A172 (cell line): ENCODE data around the gene GPX4. TPM values are rescaled to one million over a fixed set of nuclear protein-coding genes. Genes with fewer than 3 reads are reported as not detected.
A peak's percentile ranks its signal among the peaks of the same experiment; 100 is the strongest.

Experiments
- DNase-seq: peaks from one replicate; pipeline ENCODE4 v3.0.0-alpha.2; 2015; ENCODE audit warnings: low spot score
- total RNA-seq: library from RNA; depleted of rRNA; stranded (reverse); fragments of >200 nt; shearing (Covaris generic); gene quantifications from 2 replicates; pipeline ENCODE4 v1.2.3, GENCODE V29; 2014

GPX4 gene
- total RNA-seq, 1 experiment from 2014 or later, result 323 TPM

- DNase-seq, result peak; percentile 98
Measured at GRCh38 chr19:1102407-1103131, 1.2 kb upstream of the GPX4 start.

- DNase-seq, result no peak
Measured at GRCh38 chr19:1103132-1103707, 574 bp upstream of the GPX4 start.

- no peak for DNase-seq
Measured at GRCh38 chr19:1104311-1105007, 665 bp downstream of the GPX4 start.

GRCh38 chr19:1105008-1105872 is 1.4 kb downstream of the GPX4 start:
- DNase-seq, result no peak

- DNase-seq, result no peak
Measured at GRCh38 chr19:1105873-1106840, 2.4 kb downstream of the GPX4 start.

GRCh38 chr19:1106841-1107660 is 3.3 kb downstream of the GPX4 start:
- peak; percentile 63 for DNase-seq

- no peak for DNase-seq
Measured at GRCh38 chr19:1107661-1108261, 4.0 kb downstream of the GPX4 start.

- DNase-seq, result no peak
Measured at GRCh38 chr19:1108291-1109031, 4.7 kb downstream of the GPX4 start.

- no peak for DNase-seq
Measured at GRCh38 chr19:1109032-1109551, 5.3 kb downstream of the GPX4 start.

- no peak for DNase-seq
Measured at GRCh38 chr19:1109697-1110671, 6.2 kb downstream of the GPX4 start.

GRCh38 chr19:1110809-1111640 is 7.2 kb downstream of the GPX4 start:
- DNase-seq, result no peak

- no peak for DNase-seq
Measured at GRCh38 chr19:1111641-1112267, 8.0 kb downstream of the GPX4 start.

- no peak for DNase-seq
Measured at GRCh38 chr19:1112268-1113029, 8.7 kb downstream of the GPX4 start.

GRCh38 chr19:1113030-1113985 is 9.5 kb downstream of the GPX4 start:
- DNase-seq, result peak; percentile 91
